AG09319 (cell line): ENCODE results near the gene TAMM41.

Experiments used
- DNase-seq: peaks from one replicate; pipeline ENCODE4 v3.0.0-alpha.2; 2010; ENCODE audit warnings: low read depth; ENCODE audit errors: extremely low read depth
- CTCF ChIP-seq: IDR thresholded peaks from 2 replicates; pipeline ENCODE4 v1.5.1; 2011; ENCODE audit warnings: low read depth, mild to moderate bottlenecking, inconsistent platforms, low read length, moderate library complexity

The TAMM41 gene

GRCh38 chr3:11807686-11808085 is 39.0 kb downstream of the TAMM41 start:
- no peak for DNase-seq
- TF ChIP-seq CTCF: no peak

- no peak for TF ChIP-seq CTCF
- no peak for DNase-seq
Measured at GRCh38 chr3:11805716-11806115, 41.0 kb downstream of the TAMM41 start.

GRCh38 chr3:11803977-11804892 is 42.5 kb downstream of the TAMM41 start:
- no peak for DNase-seq

GRCh38 chr3:11799791-11800190 is 46.9 kb downstream of the TAMM41 start:
- DNase-seq: no peak
- no peak for TF ChIP-seq CTCF

More at GRCh38 chr3:11803977-11804892, 42.5 kb downstream of the TAMM41 start:
- peak; percentile 70 for TF ChIP-seq CTCF

- no peak for TF ChIP-seq CTCF
Measured at GRCh38 chr3:11794927-11795326, 51.8 kb downstream of the TAMM41 start.

GRCh38 chr3:11791339-11792200 is 55.1 kb downstream of the TAMM41 start:
- DNase-seq: no peak
- TF ChIP-seq CTCF: no peak

More at GRCh38 chr3:11794927-11795326, 51.8 kb downstream of the TAMM41 start:
- no peak for DNase-seq

- no peak for DNase-seq
- no peak for TF ChIP-seq CTCF
Measured at GRCh38 chr3:11789412-11789811, 57.3 kb downstream of the TAMM41 start.
